CD4-positive, alpha-beta T cell treated with Interleukin-10 for 1 hour (primary cell): ENCODE results near the gene NCOA5.
A peak's percentile ranks its signal among the peaks of the same experiment; 100 is the strongest.

Source experiments
- DNase-seq: peaks from one replicate; pipeline ENCODE4 v3.0.0-alpha.2; 2020

The NCOA5 gene

GRCh38 chr20:46060301-46060881 is 29.4 kb downstream of the NCOA5 start:
- peak; percentile 27 for DNase-seq

GRCh38 chr20:46058599-46059281 is 31.0 kb downstream of the NCOA5 start:
- DNase-seq: no peak

- peak; percentile 14 for DNase-seq
Measured at GRCh38 chr20:46057856-46058598, 31.7 kb downstream of the NCOA5 start.

GRCh38 chr20:46056970-46057855 is 32.5 kb downstream of the NCOA5 start:
- DNase-seq: no peak

- DNase-seq: no peak
Measured at GRCh38 chr20:46056027-46056833, 33.5 kb downstream of the NCOA5 start.

GRCh38 chr20:46055269-46055668 is 34.5 kb downstream of the NCOA5 start:
- no peak for DNase-seq

GRCh38 chr20:46054606-46055005 is 35.2 kb downstream of the NCOA5 start:
- no peak for DNase-seq

GRCh38 chr20:46053416-46053815 is 36.3 kb downstream of the NCOA5 start:
- DNase-seq: no peak

- DNase-seq: no peak
Measured at GRCh38 chr20:46051556-46052308, 38.0 kb downstream of the NCOA5 start.

- DNase-seq: no peak
Measured at GRCh38 chr20:46050885-46051284, 38.9 kb downstream of the NCOA5 start.

GRCh38 chr20:46050444-46050843 is 39.3 kb downstream of the NCOA5 start:
- DNase-seq: no peak

- DNase-seq: no peak
Measured at GRCh38 chr20:46049815-46050214, 39.9 kb downstream of the NCOA5 start.

GRCh38 chr20:46049190-46049589 is 40.6 kb downstream of the NCOA5 start:
- no peak for DNase-seq

GRCh38 chr20:46047821-46048220 is 41.9 kb downstream of the NCOA5 start:
- no peak for DNase-seq

GRCh38 chr20:46046588-46047310 is 43.0 kb downstream of the NCOA5 start:
- DNase-seq: no peak

GRCh38 chr20:46044896-46045295 is 44.9 kb downstream of the NCOA5 start:
- DNase-seq: no peak

- DNase-seq: no peak
Measured at GRCh38 chr20:46043556-46043955, 46.2 kb downstream of the NCOA5 start.

GRCh38 chr20:46040902-46041535 is 48.7 kb downstream of the NCOA5 start:
- DNase-seq: peak; percentile 29

GRCh38 chr20:46037036-46037435 is 52.7 kb downstream of the NCOA5 start:
- no peak for DNase-seq

GRCh38 chr20:46036370-46036769 is 53.4 kb downstream of the NCOA5 start:
- no peak for DNase-seq
